ENCODE data around the gene ATP1B3.

DNA sequence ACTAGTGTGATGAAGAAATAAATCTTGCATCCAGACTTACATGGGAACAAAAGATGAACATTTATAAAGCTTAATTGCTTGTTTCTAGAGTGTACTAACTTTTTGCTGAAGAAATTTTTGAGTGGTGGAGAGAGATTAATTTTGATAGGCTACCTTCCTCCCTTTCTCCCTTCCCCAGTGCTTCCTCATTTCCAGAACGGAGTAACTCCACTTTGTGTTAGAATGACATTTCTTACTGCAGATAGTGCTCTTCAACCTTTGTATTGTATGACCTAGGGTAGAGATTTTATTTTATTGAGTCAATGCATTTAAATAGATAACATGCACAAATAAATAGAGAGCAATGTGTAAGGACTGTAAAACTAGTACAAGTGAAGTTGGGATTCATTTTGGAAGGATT lies 1.9 kb downstream of the ATP1B3 start:
- TF ChIP-seq ZNF274 (IDR thresholded peaks at IDR 0.05; ENCODE audit: low read depth, low read length) = no peak
- no peak for TF ChIP-seq SUZ12 (IDR thresholded peaks at IDR 0.05; ENCODE audit: extremely low read depth, insufficient read depth, insufficient read length)
- TF ChIP-seq YY1 (IDR thresholded peaks at IDR 0.05; ENCODE audit: insufficient read depth, insufficient read length) = no peak
